HCT116 (cell line): Measurements from ENCODE around the gene CYSRT1. TPM values are rescaled to one million over a fixed set of nuclear protein-coding genes. Genes with fewer than 3 reads are reported as not detected.

ENCODE experiments used
- ATAC-seq: fragments of 200-7000 bp; cut with Tn5 transposase; 2 replicates; pipeline ENCODE4 v1.9.1; 2020; ENCODE audit warnings: mild to moderate bottlenecking, moderate library complexity
- Bru-seq: library from RNA; stranded (reverse); fragments of 400-500 nt; gene quantifications from one replicate; lab custom pipeline; 2021; lab: Mats Ljungman, UMichigan
- BruChase-seq, 2 experiments: library from RNA; stranded (reverse); fragments of 400-500 nt; gene quantifications; one replicate each; lab custom pipeline; 2021; lab: Mats Ljungman, UMichigan
- BruUV-seq: library from RNA; stranded (reverse); fragments of 400-500 nt; replicated peaks from 2 replicates; lab custom pipeline; 2021; lab: Mats Ljungman, UMichigan
- CTCF ChIA-PET: fragments of 300-600 bp; sonication (Branson Sonifier 250); formaldehyde crosslinking; loops from one replicate; lab custom pipeline; 2021; ENCODE audit warnings: antibody characterized with exemption; lab: Charles Lee
- POLR2A ChIA-PET: fragments of 300-600, 350-600 bp; sonication (Branson Sonifier 250); formaldehyde crosslinking; loops from one replicate; lab custom pipeline; 2021; ENCODE audit warnings: antibody characterized with exemption; lab: Charles Lee
- RAD21 ChIA-PET, 2 experiments: fragments of 300-600 bp; sonication (Branson Sonifier 250); formaldehyde crosslinking; loops; one replicate each; lab custom pipeline; 2023; ENCODE audit warnings: low total read pairs in 2 of 2; ENCODE audit not compliant: uncharacterized antibody in 2 of 2, unreplicated experiment in 2 of 2, low non-redundant PET in 1 of 2; lab: Charles Lee
- DNase-seq: peaks from one replicate; pipeline ENCODE4 v3.0.0-alpha.2; 2010; ENCODE audit warnings: low read depth, low spot score
- H2AFZ ChIP-seq: fragments of 200-600 bp; shearing (Covaris generic), sonication (generic); 2 replicates; pipeline ENCODE4 v1.6.1; 2017; ENCODE audit warnings: low read depth, mixed run types, mixed read lengths, antibody characterized with exemption, low read length; ENCODE audit not compliant: poor library complexity, severe bottlenecking
- H3K27ac ChIP-seq: 2 replicates; pipeline ENCODE4 v1.5.1; 2012; ENCODE audit warnings: low read depth, low read length
- H3K27me3 ChIP-seq: fragments of 200-600 bp; sonication (generic); 2 replicates; pipeline ENCODE4 v1.6.1; 2016; ENCODE audit warnings: mixed run types, low read length, mixed read lengths; ENCODE audit not compliant: insufficient read depth
- H3K36me3 ChIP-seq, 2 experiments: fragments of 200-500 bp in 1 of 2; fragments of 200-600 bp in 1 of 2; sonication (Bioruptor generic) in 1 of 2; sonication (generic) in 1 of 2; 2 replicates each; pipeline versions ENCODE4 v1.5.1 to v1.6.1; 2014 to 2016; ENCODE audit warnings: low read length in 2 of 2, inconsistent platforms in 1 of 2, mixed read lengths in 1 of 2, mixed run types in 1 of 2; ENCODE audit not compliant: insufficient read depth in 2 of 2, control insufficient read depth in 1 of 2
- H3K4me1 ChIP-seq, 2 experiments: fragments of 200-600 bp in 1 of 2; sonication (generic) in 1 of 2; 2 replicates each; pipeline versions ENCODE4 v1.5.1 to v1.6.1; 2012 to 2017; ENCODE audit warnings: low read length in 2 of 2, inconsistent platforms in 1 of 2, mild to moderate bottlenecking in 1 of 2, mixed read lengths in 1 of 2, mixed run types in 1 of 2, moderate library complexity in 1 of 2; ENCODE audit not compliant: insufficient read depth in 2 of 2, control insufficient read depth in 1 of 2
- H3K4me2 ChIP-seq: fragments of 200-600 bp; sonication (generic); 2 replicates; pipeline ENCODE4 v1.6.1; 2017; ENCODE audit warnings: mixed run types, low read length, mixed read lengths
- H3K4me3 ChIP-seq, 2 experiments: fragments of 200-600 bp in 1 of 2; sonication (generic) in 1 of 2; replicated peaks in 1 of 2; 2 replicates each; pipeline ENCODE4 v1.5.1; 2011 to 2016; ENCODE audit warnings: low read length in 2 of 2, control low read depth in 1 of 2, low read depth in 1 of 2, mild to moderate bottlenecking in 1 of 2, mixed read lengths in 1 of 2, mixed run types in 1 of 2
- H3K79me2 ChIP-seq: fragments of 200-600 bp; sonication (generic); 2 replicates; pipeline ENCODE4 v1.6.1; 2017; ENCODE audit warnings: mild to moderate bottlenecking, mixed run types, low read length, moderate library complexity, mixed read lengths; ENCODE audit not compliant: insufficient read depth
- H3K9ac ChIP-seq: fragments of 200-600 bp; sonication (generic); 2 replicates; pipeline ENCODE4 v1.6.1; 2016; ENCODE audit warnings: low read length, mixed read lengths
- H3K9me2 ChIP-seq: fragments of 200-600 bp; sonication (generic), shearing (Covaris generic); 2 replicates; pipeline ENCODE4 v1.6.1; 2017; ENCODE audit warnings: mixed run types, mild to moderate bottlenecking, moderate library complexity; ENCODE audit not compliant: insufficient read depth
- H3K9me3 ChIP-seq, 2 experiments: fragments of 200-500 bp in 1 of 2; fragments of 200-600 bp in 1 of 2; sonication (Bioruptor generic) in 1 of 2; sonication (generic) in 1 of 2; 2 replicates each; pipeline ENCODE4 v1.6.1; 2014 to 2017; ENCODE audit warnings: low read length in 2 of 2, mixed read lengths in 2 of 2, inconsistent platforms in 1 of 2, low read depth in 1 of 2, mild to moderate bottlenecking in 1 of 2, mixed run types in 1 of 2, moderate library complexity in 1 of 2; ENCODE audit not compliant: control insufficient read depth in 1 of 2, insufficient read depth in 1 of 2
- H4K20me1 ChIP-seq: fragments of 200-600 bp; sonication (generic), shearing (Covaris generic); 2 replicates; pipeline ENCODE4 v1.6.1; 2017; ENCODE audit warnings: mixed run types, mild to moderate bottlenecking, moderate library complexity; ENCODE audit not compliant: insufficient read depth
- CEBPB ChIP-seq: IDR thresholded peaks from 2 replicates; pipeline ENCODE4 v1.6.1; 2012; ENCODE audit warnings: low read depth
- ELF1 ChIP-seq: IDR thresholded peaks from 2 replicates; pipeline ENCODE4 v1.6.1; 2012; ENCODE audit warnings: low read depth, borderline replicate concordance
- EZH2phosphoT487 ChIP-seq: fragments of 200-600 bp; IDR thresholded peaks from 2 replicates; pipeline ENCODE4 v1.6.1; 2018; ENCODE audit warnings: antibody characterized with exemption, borderline replicate concordance
- POLR2AphosphoS5 ChIP-seq: IDR thresholded peaks from 2 replicates; pipeline ENCODE4 v1.6.1; 2011; ENCODE audit warnings: mild to moderate bottlenecking, low read depth, low read length, moderate library complexity
- RAD21 ChIP-seq: IDR thresholded peaks from 2 replicates; pipeline ENCODE4 v1.6.1; 2012; ENCODE audit warnings: low read depth, mild to moderate bottlenecking
- SP1 ChIP-seq: IDR thresholded peaks from 2 replicates; pipeline ENCODE4 v1.6.1; 2012; ENCODE audit warnings: low read depth
- SRF ChIP-seq: IDR thresholded peaks from 2 replicates; pipeline ENCODE4 v1.6.1; 2012; ENCODE audit warnings: low read depth
- TCF7L2 ChIP-seq: IDR thresholded peaks from 2 replicates; pipeline ENCODE4 v1.7.0; 2011; ENCODE audit warnings: borderline replicate concordance, inconsistent platforms; ENCODE audit not compliant: insufficient read depth, insufficient read length; ENCODE audit errors: extremely low read depth
- intact Hi-C: fragments of 100-400 bp; cut with micrococcal nuclease; formaldehyde crosslinking; loops from 2 replicates; pipeline ENCODE4 v1.10.0; 2022
- long read RNA-seq: library from polyadenylated mRNA; unstranded; transcript quantifications from one replicate; pipeline ENCODE4 v2.0.0, GENCODE V29; 2021; ENCODE audit not compliant: unreplicated experiment
- polyA plus RNA-seq: library from polyadenylated mRNA; unstranded; fragments of >200 nt; gene quantifications from 2 replicates; pipeline ENCODE4 v1.2.1, GENCODE V29; 2012; ENCODE audit warnings: missing spikeins
- total RNA-seq: library from RNA; stranded (reverse); gene quantifications from one replicate; pipeline ENCODE4 v1.2.1, GENCODE V29; 2021; ENCODE audit not compliant: unreplicated experiment
- TF ChIP-seq, protein P1 (sequence below): IDR thresholded peaks from 2 replicates; pipeline ENCODE4 v1.6.1; 2012; ENCODE audit warnings: low read depth
- TF ChIP-seq, protein P2 (sequence below), 3 experiments: fragments of 200-600 bp in 1 of 3; sonication (generic) in 1 of 3; IDR thresholded peaks in 2 of 3; conservative IDR thresholded peaks in 1 of 3; 2 replicates each; pipeline ENCODE4 v1.5.1; 2012 to 2017; ENCODE audit warnings: low read depth in 2 of 3, low read length in 2 of 3, antibody characterized with exemption in 1 of 3, borderline replicate concordance in 1 of 3, control low read depth in 1 of 3, mild to moderate bottlenecking in 1 of 3, mixed read lengths in 1 of 3, mixed run types in 1 of 3, moderate library complexity in 1 of 3; ENCODE audit not compliant: insufficient read depth in 1 of 3
- TF ChIP-seq, protein P3 (sequence below): IDR thresholded peaks from 2 replicates; pipeline ENCODE4 v1.6.1; 2012

The CYSRT1 gene, protein sequence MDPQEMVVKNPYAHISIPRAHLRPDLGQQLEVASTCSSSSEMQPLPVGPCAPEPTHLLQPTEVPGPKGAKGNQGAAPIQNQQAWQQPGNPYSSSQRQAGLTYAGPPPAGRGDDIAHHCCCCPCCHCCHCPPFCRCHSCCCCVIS
- total RNA-seq (4.3 TPM), Bru-seq, nascent RNA (percentile 36 among the genes with signal in this experiment), BruChase-seq, experiment 1, labeled RNA remaining after a 6-hour chase (percentile 44 among the genes with signal in this experiment), BruChase-seq, experiment 2, labeled RNA remaining after a 2-hour chase (percentile 36 among the genes with signal in this experiment)
- 2.7 and 3.3 TPM in 2 replicates for polyA plus RNA-seq
- long read RNA-seq, partial matches to known transcripts: 2 of 6 reads
- long read RNA-seq, other reads (novel, unspliced or antisense): 0 of 6 reads

DNA sequence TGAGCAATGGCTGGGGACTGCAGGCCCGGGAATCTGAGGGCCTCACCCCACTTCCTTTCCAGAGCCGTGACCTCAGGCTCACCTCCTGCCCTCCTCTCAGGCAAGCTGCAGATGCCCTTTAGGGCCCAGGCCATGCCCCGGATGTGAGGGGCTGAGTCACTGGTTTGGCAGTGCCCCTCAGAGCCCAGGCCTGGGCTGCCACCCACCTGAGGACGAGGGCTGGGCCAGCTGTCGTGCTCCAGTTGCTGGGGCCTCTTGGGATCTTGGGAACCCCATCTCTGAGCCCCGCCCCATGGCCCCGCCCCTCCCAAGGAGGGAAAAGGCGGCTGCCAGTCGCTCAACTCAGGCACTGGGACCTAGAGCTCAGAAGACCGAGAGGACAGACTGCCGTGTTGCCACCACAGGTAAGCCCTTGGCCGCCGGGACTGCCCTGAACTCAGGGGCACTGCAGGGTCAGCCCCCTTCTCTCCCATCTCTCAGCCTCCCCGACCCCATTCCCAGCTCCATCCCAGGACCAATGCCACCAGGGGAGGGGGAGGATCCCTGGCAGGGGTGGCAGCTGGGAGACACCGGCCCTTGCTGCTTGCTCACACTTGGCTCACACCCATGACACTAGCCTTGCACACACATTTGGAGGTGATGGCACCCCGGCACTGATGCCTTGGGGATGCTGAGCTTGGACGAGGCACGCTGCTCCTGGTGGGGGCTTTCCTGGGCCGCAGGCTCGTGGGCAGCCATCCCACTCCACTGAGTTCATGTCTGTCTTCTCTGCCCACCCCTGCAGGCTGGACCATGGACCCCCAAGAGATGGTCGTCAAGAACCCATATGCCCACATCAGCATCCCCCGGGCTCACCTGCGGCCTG lies at the start of gene CYSRT1:
CYSRT1 (plus strand) TSS at position 345 of the 865 bp plus-strand sequence; CDS start at position 793, 448 bp downstream.
- Histone ChIP-seq H3K9me2 (no peaks in the 10 kb centered on the region), H4K20me1 (no peaks in the 10 kb centered on the region), H3K36me3 (no peaks in the 10 kb centered on the region), H3K27ac (peak within 1 kb of the TSS; percentile 88), H3K9me3 (no peaks in the 10 kb centered on the region), H3K79me2 (no peaks in the 10 kb centered on the region), H3K4me2 (peak within 1 kb of the TSS; percentile 99), H3K4me1 (peaks cover 44 to 71% of the 10 kb centered on the region in 2 experiments), H3K27me3 (no peaks in the 10 kb centered on the region), H2AFZ (no peak within 1 kb of the TSS), H3K4me3 (peak within 1 kb of the TSS; percentile 82 to 99), H3K9ac (peak within 1 kb of the TSS; percentile 97)
- ATAC-seq (no peak), DNase-seq (no peak)
- POLR2A ChIA-PET: interaction anchor here (0.6 to 1.4 kb wide), 4 partner anchors 8 to 62 kb away, joined by 3 to 6 read pairs (median 4); a partner anchor contains a TSS
- CTCF ChIA-PET: interaction anchor here (1.0 to 4.7 kb wide), 5 partner anchors 12 to 178 kb away, joined by 3 to 43 read pairs (median 8); partner anchors contain the start of genes ANAPC2, NPDC1 and SSNA1
- intact Hi-C loops: loop anchor here (5.0 to 10.0 kb wide), 3 partner anchors 38 to 440 kb away; partner anchors contain the start of genes ANAPC2, NPDC1 and SSNA1
- RAD21 ChIA-PET: interaction anchor here in 1 of 2 experiments (0.6 kb wide), 1 partner anchor 94 kb away, joined by 3 read pairs; no protein-coding TSS in a partner anchor
- BruUV-seq: TSS peak; percentile 53
- no peak for TF ChIP-seq RAD21
- TF ChIP-seq TCF7L2: no peak
- TF ChIP-seq, protein P1, sequence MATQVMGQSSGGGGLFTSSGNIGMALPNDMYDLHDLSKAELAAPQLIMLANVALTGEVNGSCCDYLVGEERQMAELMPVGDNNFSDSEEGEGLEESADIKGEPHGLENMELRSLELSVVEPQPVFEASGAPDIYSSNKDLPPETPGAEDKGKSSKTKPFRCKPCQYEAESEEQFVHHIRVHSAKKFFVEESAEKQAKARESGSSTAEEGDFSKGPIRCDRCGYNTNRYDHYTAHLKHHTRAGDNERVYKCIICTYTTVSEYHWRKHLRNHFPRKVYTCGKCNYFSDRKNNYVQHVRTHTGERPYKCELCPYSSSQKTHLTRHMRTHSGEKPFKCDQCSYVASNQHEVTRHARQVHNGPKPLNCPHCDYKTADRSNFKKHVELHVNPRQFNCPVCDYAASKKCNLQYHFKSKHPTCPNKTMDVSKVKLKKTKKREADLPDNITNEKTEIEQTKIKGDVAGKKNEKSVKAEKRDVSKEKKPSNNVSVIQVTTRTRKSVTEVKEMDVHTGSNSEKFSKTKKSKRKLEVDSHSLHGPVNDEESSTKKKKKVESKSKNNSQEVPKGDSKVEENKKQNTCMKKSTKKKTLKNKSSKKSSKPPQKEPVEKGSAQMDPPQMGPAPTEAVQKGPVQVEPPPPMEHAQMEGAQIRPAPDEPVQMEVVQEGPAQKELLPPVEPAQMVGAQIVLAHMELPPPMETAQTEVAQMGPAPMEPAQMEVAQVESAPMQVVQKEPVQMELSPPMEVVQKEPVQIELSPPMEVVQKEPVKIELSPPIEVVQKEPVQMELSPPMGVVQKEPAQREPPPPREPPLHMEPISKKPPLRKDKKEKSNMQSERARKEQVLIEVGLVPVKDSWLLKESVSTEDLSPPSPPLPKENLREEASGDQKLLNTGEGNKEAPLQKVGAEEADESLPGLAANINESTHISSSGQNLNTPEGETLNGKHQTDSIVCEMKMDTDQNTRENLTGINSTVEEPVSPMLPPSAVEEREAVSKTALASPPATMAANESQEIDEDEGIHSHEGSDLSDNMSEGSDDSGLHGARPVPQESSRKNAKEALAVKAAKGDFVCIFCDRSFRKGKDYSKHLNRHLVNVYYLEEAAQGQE: no peak
- no peak for TF ChIP-seq EZH2phosphoT487
- TF ChIP-seq, protein P2, sequence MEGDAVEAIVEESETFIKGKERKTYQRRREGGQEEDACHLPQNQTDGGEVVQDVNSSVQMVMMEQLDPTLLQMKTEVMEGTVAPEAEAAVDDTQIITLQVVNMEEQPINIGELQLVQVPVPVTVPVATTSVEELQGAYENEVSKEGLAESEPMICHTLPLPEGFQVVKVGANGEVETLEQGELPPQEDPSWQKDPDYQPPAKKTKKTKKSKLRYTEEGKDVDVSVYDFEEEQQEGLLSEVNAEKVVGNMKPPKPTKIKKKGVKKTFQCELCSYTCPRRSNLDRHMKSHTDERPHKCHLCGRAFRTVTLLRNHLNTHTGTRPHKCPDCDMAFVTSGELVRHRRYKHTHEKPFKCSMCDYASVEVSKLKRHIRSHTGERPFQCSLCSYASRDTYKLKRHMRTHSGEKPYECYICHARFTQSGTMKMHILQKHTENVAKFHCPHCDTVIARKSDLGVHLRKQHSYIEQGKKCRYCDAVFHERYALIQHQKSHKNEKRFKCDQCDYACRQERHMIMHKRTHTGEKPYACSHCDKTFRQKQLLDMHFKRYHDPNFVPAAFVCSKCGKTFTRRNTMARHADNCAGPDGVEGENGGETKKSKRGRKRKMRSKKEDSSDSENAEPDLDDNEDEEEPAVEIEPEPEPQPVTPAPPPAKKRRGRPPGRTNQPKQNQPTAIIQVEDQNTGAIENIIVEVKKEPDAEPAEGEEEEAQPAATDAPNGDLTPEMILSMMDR (IDR thresholded peaks at IDR 0.05 in 2 of 3, conservative IDR thresholded peaks at IDR 0.05 in 1 of 3; ENCODE audit: borderline replicate concordance in 1 of 3, insufficient read depth in 1 of 3, low read depth in 2 of 3, low read length in 2 of 3): no peak
- TF ChIP-seq, protein P3, sequence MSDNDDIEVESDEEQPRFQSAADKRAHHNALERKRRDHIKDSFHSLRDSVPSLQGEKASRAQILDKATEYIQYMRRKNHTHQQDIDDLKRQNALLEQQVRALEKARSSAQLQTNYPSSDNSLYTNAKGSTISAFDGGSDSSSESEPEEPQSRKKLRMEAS: no peak
- TF ChIP-seq SP1: no peak
- no peak for TF ChIP-seq SRF
- no peak for TF ChIP-seq POLR2AphosphoS5
- no peak for TF ChIP-seq ELF1
- no peak for TF ChIP-seq CEBPB
